ENCODE results near the gene LARP7.
"Not testable (repeated sequence)": the region's sequence is repeated elsewhere in the genome, so short reads cannot be mapped to it uniquely, and the experiment has no call there.

The LARP7 gene

DNA sequence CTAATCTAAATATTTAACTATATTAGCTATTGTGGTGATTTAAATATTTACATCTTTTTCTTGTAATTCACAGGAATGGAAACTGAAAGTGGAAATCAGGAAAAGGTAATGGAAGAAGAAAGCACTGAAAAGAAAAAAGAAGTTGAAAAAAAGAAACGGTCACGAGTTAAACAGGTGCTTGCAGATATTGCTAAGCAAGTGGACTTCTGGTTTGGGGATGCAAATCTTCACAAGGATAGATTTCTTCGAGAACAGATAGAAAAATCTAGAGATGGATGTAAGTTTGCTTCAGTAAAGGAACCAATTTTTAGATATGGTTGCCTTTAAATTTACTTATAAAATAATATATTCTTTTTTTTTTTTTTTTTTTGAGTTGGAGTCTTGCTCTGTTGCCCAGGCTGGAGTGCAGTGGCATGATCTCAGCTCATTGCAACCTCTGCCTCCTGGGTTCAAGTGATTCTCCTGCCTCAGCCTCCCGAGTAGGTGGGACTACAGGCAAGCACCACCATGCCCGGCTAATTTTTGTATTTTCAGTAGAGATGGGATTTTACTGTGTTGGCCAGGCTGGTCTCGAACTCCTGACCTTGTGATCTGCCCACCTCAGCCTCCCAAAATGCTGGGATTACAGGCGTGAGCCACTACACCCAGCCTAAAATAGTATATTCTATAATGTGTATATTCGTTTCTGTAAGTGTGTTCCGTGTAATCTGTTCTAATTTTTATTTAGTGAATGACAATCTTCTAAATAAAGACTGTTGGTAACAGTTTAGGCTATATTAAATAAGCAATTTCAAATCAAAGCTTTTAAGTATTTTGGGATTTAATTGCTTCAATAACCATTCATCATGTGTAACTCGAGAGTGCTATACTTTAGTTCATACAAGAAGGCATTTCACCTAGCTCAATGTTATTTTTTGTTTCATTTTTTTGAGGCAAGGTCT, 7.9 kb downstream of the LARP7 start:
- CTCF ChIA-PET, result interaction anchor here (1.1 kb wide), 1 partner anchor 12 kb away, joined by 3 read pairs; no protein-coding TSS in a partner anchor
- H3K4me3 ChIP-seq (ENCODE audit: control insufficient read depth in 1 of 7, extremely low read depth in 1 of 7, insufficient read depth in 4 of 7, low read depth in 2 of 7, low read length in 6 of 7); H3K27ac ChIP-seq (ENCODE audit: insufficient read depth in 1 of 2, low read depth in 1 of 2, low read length in 2 of 2, poor library complexity in 1 of 2, severe bottlenecking in 2 of 2); DNase-seq; H3K9me3 ChIP-seq (ENCODE audit: control extremely low read depth in 1 of 5, control insufficient read depth in 4 of 5, insufficient read depth in 2 of 5, low read depth in 1 of 5, low read length in 4 of 5); H3K4me1 ChIP-seq (ENCODE audit: control extremely low read depth in 1 of 4, control insufficient read depth in 4 of 4, insufficient read depth in 4 of 4, low read length in 3 of 4); H3K27me3 ChIP-seq (replicated peaks in 2 of 5; ENCODE audit: control insufficient read depth in 4 of 5, insufficient read depth in 5 of 5, low read length in 4 of 5); POLR2A ChIA-PET: not testable (repeated sequence)
- WGBS (ENCODE audit: insufficient coverage), result 85% methylated on average over 2 of the region's 10 CpGs
- H3K36me3 ChIP-seq (ENCODE audit: control insufficient read depth in 4 of 4, insufficient read depth in 4 of 4, low read length in 3 of 4), result peaks cover 11 to 45% (median 27%) of the 10 kb centered on the region in 4 experiments

DNA sequence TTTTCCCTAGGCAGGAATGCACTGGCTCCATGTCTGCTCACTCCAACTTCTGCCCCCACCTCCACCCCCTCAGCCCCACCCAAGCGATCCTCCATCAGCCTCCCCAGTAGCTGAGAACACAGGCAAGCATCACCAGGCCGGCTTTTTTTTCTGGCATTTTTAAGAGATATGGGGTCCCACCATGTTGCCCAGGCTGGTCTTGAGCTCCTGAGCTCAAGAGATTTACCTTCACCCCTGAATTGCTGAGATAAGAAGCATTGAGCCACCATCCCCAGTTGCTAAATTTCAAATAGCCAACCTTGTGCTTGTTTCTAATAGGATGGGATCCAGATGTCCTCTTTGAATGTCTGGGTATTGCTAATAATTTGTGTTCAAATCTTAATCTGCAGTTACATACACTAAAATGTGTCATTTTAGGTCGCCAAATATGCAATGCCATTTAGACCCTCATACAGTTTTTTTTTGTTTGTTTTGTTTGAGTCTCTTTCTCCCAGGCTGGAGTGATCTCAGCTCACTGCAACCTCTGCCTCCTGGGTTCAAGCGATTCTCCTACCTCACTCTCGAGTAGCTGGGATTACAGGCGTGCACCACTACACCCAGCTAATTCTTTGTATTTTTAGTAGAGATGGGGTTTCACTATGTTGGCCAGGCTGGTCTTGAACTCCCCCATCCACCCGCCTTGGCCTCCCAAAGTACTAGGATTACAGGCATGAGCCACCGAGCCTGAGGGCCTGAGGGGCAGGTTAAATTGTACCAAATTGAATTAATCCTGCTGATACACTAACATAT, 8.8 kb downstream of the LARP7 start:
- CTCF ChIA-PET, result interaction anchor here (1.1 kb wide), 1 partner anchor 11 kb away, joined by 3 read pairs; no protein-coding TSS in a partner anchor

DNA sequence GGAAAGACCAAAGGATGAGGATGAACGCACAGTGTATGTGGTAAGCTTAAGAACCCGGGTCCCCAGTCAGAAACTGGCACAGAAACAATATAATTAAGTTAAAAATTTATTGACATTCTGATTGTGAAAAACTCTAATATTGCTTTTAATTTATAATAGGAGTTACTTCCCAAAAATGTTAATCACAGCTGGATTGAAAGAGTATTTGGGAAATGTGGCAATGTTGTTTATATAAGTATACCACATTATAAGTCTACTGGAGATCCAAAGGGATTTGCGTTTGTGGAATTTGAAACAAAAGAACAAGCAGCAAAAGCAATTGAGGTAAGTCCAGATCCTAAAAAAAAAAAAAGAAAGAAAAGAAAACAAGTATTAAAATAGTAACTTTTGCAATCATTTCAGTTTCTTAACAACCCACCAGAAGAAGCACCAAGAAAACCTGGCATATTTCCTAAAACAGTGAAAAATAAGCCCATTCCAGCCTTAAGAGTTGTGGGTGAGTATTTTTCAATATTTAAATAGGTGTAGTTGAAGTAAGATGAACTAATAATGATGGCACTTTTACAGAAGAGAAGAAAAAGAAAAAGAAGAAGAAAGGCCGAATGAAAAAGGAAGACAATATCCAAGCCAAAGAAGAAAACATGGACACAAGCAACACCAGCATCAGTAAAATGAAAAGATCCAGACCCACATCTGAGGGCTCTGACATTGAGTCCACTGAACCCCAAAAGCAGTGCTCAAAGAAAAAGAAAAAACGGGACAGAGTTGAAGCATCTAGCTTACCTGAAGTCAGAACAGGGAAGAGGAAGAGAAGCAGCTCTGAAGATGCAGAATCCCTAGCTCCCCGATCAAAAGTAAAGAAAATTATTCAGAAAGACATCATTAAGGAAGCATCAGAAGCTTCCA, 9.9 kb downstream of the LARP7 start:
- DNase-seq, result no peak
- Histone ChIP-seq H3K9me3 (ENCODE audit: control extremely low read depth in 1 of 5, control insufficient read depth in 4 of 5, insufficient read depth in 2 of 5, low read depth in 1 of 5, low read length in 4 of 5) (no peaks in the 10 kb centered on the region), H3K27ac (ENCODE audit: insufficient read depth in 1 of 2, low read depth in 1 of 2, low read length in 2 of 2, poor library complexity in 1 of 2, severe bottlenecking in 2 of 2) (no peak overlapping the region), H3K27me3 (replicated peaks in 2 of 5; ENCODE audit: control insufficient read depth in 4 of 5, insufficient read depth in 5 of 5, low read length in 4 of 5) (no peaks in the 10 kb centered on the region), H3K36me3 (ENCODE audit: control insufficient read depth in 4 of 4, insufficient read depth in 4 of 4, low read length in 3 of 4) (peaks cover 15 to 55% (median 30%) of the 10 kb centered on the region in 4 experiments), H3K4me1 (ENCODE audit: control extremely low read depth in 1 of 4, control insufficient read depth in 4 of 4, insufficient read depth in 4 of 4, low read length in 3 of 4) (peaks cover 0 to 1% (median 0%) of the 10 kb centered on the region in 4 experiments), H3K4me3 (ENCODE audit: control insufficient read depth in 1 of 7, extremely low read depth in 1 of 7, insufficient read depth in 4 of 7, low read depth in 2 of 7, low read length in 6 of 7) (no peak overlapping the region)
- WGBS (ENCODE audit: insufficient coverage), result 67% methylated on average over 1 of the region's 6 CpGs
- ChIA-PET CTCF (no interaction called here), POLR2A (no interaction called here)

More for the DNA sequence above, 8.8 kb downstream of the LARP7 start:
- no peak for DNase-seq
- peaks cover 14 to 47% (median 30%) of the 10 kb centered on the region in 4 experiments for H3K36me3 ChIP-seq (ENCODE audit: control insufficient read depth in 4 of 4, insufficient read depth in 4 of 4, low read length in 3 of 4)
- no peaks in the 10 kb centered on the region for H3K27me3 ChIP-seq (replicated peaks in 2 of 5; ENCODE audit: control insufficient read depth in 4 of 5, insufficient read depth in 5 of 5, low read length in 4 of 5)
- 93% methylated on average over 2 of the region's 8 CpGs for WGBS (ENCODE audit: insufficient coverage)
- H3K4me3 ChIP-seq (ENCODE audit: control insufficient read depth in 1 of 7, extremely low read depth in 1 of 7, insufficient read depth in 4 of 7, low read depth in 2 of 7, low read length in 6 of 7), result no peak overlapping the region
- H3K9me3 ChIP-seq (ENCODE audit: control extremely low read depth in 1 of 5, control insufficient read depth in 4 of 5, insufficient read depth in 2 of 5, low read depth in 1 of 5, low read length in 4 of 5), result no peaks in the 10 kb centered on the region
- POLR2A ChIA-PET, result no interaction called here
- peaks cover 0 to 5% (median 0%) of the 10 kb centered on the region in 4 experiments for H3K4me1 ChIP-seq (ENCODE audit: control extremely low read depth in 1 of 4, control insufficient read depth in 4 of 4, insufficient read depth in 4 of 4, low read length in 3 of 4)
- H3K27ac ChIP-seq (ENCODE audit: insufficient read depth in 1 of 2, low read depth in 1 of 2, low read length in 2 of 2, poor library complexity in 1 of 2, severe bottlenecking in 2 of 2), result no peak overlapping the region

DNA sequence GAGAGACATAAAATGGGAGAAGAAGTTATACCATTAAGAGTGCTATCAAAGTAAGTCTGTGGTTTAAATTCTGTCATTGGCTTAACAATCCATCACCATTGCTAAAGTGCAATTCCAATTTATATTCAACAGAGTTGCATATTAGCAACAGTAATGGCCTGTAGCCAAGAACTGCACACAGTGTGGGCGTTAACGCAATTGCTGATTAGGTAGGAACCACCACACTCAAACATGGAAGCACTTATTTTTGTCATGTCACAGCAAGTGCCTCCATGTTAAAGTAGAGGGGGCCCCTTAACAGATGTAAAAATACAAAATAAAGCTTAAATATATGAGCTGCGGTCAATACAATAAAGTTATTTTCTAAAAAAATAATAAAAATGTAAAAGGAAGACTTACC, 10.8 kb downstream of the LARP7 start:
- Histone ChIP-seq H3K4me1 (ENCODE audit: control extremely low read depth in 1 of 4, control insufficient read depth in 4 of 4, insufficient read depth in 4 of 4, low read length in 3 of 4) (no peaks in the 10 kb centered on the region), H3K27me3 (replicated peaks in 2 of 5; ENCODE audit: control insufficient read depth in 4 of 5, insufficient read depth in 5 of 5, low read length in 4 of 5) (no peaks in the 10 kb centered on the region), H3K36me3 (ENCODE audit: control insufficient read depth in 4 of 4, insufficient read depth in 4 of 4, low read length in 3 of 4) (peaks cover 12 to 59% (median 28%) of the 10 kb centered on the region in 4 experiments), H3K9me3 (ENCODE audit: control extremely low read depth in 1 of 5, control insufficient read depth in 4 of 5, insufficient read depth in 2 of 5, low read depth in 1 of 5, low read length in 4 of 5) (no peaks in the 10 kb centered on the region), H3K27ac (ENCODE audit: insufficient read depth in 1 of 2, low read depth in 1 of 2, low read length in 2 of 2, poor library complexity in 1 of 2, severe bottlenecking in 2 of 2) (no peak overlapping the region), H3K4me3 (ENCODE audit: control insufficient read depth in 1 of 7, extremely low read depth in 1 of 7, insufficient read depth in 4 of 7, low read depth in 2 of 7, low read length in 6 of 7) (no peak overlapping the region)
- CTCF ChIA-PET, result interaction anchor here (1.4 to 1.5 kb wide), 2 partner anchors 9 to 10 kb away, joined by 4 to 6 read pairs; no protein-coding TSS in a partner anchor
- no CpG with 5 or more reads among the region's 3 CpGs for WGBS (ENCODE audit: insufficient coverage)
- DNase-seq, result no peak
- POLR2A ChIA-PET, result no interaction called here

DNA sequence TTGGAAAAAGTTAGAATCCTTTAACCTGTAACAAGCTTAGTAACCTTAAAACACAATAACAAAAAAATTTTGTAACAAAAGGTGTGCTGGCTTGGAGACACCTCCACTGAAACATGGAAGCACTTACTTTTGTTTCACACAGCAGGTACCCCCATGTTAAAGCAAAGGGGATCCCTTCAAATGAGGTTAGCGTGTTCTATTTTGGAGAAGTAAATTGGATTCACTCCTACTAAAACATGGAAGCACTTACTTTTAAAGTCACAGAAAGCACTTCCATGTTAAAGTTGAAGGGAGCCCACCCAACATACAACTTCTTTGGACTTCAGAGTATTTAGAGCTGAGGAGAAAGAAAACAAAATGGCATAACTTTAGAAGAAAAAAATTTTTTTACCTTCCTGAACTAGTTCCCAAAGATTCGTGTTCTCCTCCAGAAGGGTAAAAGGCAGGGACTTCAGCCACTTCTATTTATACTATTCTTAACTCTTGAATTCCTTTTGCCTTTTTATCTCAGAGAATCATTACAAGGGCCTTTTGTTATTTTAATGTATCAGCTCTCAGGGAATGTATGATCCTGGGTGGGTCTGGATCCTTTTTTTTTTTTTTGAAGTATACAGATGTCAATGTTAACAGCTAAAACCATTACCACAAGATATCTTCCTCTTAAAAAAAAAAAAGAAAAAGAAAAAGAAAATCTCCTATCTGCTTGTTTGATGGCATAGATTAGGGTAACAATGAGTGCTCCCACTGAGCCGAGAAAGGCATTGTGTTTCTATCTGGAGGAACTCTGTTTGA, 11.5 kb downstream of the LARP7 start:
- H3K27ac ChIP-seq (ENCODE audit: insufficient read depth in 1 of 2, low read depth in 1 of 2, low read length in 2 of 2, poor library complexity in 1 of 2, severe bottlenecking in 2 of 2), result no peak overlapping the region
- H3K36me3 ChIP-seq (ENCODE audit: control insufficient read depth in 4 of 4, insufficient read depth in 4 of 4, low read length in 3 of 4), result peaks cover 12 to 65% (median 29%) of the 10 kb centered on the region in 4 experiments
- H3K9me3 ChIP-seq (ENCODE audit: control extremely low read depth in 1 of 5, control insufficient read depth in 4 of 5, insufficient read depth in 2 of 5, low read depth in 1 of 5, low read length in 4 of 5), result no peaks in the 10 kb centered on the region
- no peaks in the 10 kb centered on the region for H3K27me3 ChIP-seq (replicated peaks in 2 of 5; ENCODE audit: control insufficient read depth in 4 of 5, insufficient read depth in 5 of 5, low read length in 4 of 5)
- POLR2A ChIA-PET, result no interaction called here
- no peak for DNase-seq
- 94% methylated on average over 2 of the region's 3 CpGs for WGBS (ENCODE audit: insufficient coverage)
- CTCF ChIA-PET, result interaction anchor here (1.4 to 1.5 kb wide), 2 partner anchors 9 to 11 kb away, joined by 4 to 6 read pairs; no protein-coding TSS in a partner anchor
- H3K4me3 ChIP-seq (ENCODE audit: control insufficient read depth in 1 of 7, extremely low read depth in 1 of 7, insufficient read depth in 4 of 7, low read depth in 2 of 7, low read length in 6 of 7), result no peak overlapping the region
- H3K4me1 ChIP-seq (ENCODE audit: control extremely low read depth in 1 of 4, control insufficient read depth in 4 of 4, insufficient read depth in 4 of 4, low read length in 3 of 4), result no peaks in the 10 kb centered on the region

DNA sequence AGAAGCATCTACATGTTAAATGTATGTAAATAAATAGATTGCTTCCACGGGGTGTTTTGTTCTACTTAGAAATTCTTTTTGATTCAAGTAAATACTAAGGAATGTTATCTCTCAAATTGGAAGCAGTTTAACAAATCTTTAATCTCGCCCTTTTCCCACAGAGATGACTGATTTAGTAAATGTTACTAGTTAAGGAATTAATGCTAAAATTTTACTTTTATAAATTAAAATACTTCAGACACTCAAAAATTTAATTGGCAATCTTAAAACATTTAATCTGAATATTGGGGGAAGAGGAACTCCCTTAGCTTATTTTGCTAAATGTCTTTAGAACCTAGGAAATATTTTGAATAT, 12.1 kb downstream of the LARP7 start:
- H3K9me3 ChIP-seq (ENCODE audit: control extremely low read depth in 1 of 5, control insufficient read depth in 4 of 5, insufficient read depth in 2 of 5, low read depth in 1 of 5, low read length in 4 of 5), result no peaks in the 10 kb centered on the region
- no peaks in the 10 kb centered on the region for H3K4me1 ChIP-seq (ENCODE audit: control extremely low read depth in 1 of 4, control insufficient read depth in 4 of 4, insufficient read depth in 4 of 4, low read length in 3 of 4)
- no peak overlapping the region for H3K27ac ChIP-seq (ENCODE audit: insufficient read depth in 1 of 2, low read depth in 1 of 2, low read length in 2 of 2, poor library complexity in 1 of 2, severe bottlenecking in 2 of 2)
- no peak for DNase-seq
- H3K27me3 ChIP-seq (replicated peaks in 2 of 5; ENCODE audit: control insufficient read depth in 4 of 5, insufficient read depth in 5 of 5, low read length in 4 of 5), result no peaks in the 10 kb centered on the region
- WGBS (ENCODE audit: insufficient coverage), result 60% methylated on average over 1 of the region's 2 CpGs
- POLR2A ChIA-PET, result no interaction called here
- CTCF ChIA-PET, result interaction anchor here (1.4 to 1.5 kb wide), 2 partner anchors 8 to 11 kb away, joined by 4 to 6 read pairs; no protein-coding TSS in a partner anchor
- peaks cover 12 to 70% (median 33%) of the 10 kb centered on the region in 4 experiments for H3K36me3 ChIP-seq (ENCODE audit: control insufficient read depth in 4 of 4, insufficient read depth in 4 of 4, low read length in 3 of 4)
- H3K4me3 ChIP-seq (ENCODE audit: control insufficient read depth in 1 of 7, extremely low read depth in 1 of 7, insufficient read depth in 4 of 7, low read depth in 2 of 7, low read length in 6 of 7), result no peak overlapping the region

Measured in common myeloid progenitor, CD34-positive (primary cell).